ENCODE results near the gene HP1BP3.
A peak's percentile ranks its signal among the peaks of the same experiment; 100 is the strongest.

The HP1BP3 gene

GRCh38 chr1:20770314-20771087 lies 16.6 kb downstream of the HP1BP3 start:
- DNase-seq (ENCODE audit: low read depth in 2 of 2) = no peak

- DNase-seq (ENCODE audit: low read depth in 2 of 2) = no peak
These were observed 19.8 kb downstream of the HP1BP3 start for GRCh38 chr1:20767271-20767670.

GRCh38 chr1:20763417-20763816 lies 23.7 kb downstream of the HP1BP3 start:
- DNase-seq (ENCODE audit: low read depth in 2 of 2) = no peak

GRCh38 chr1:20760322-20760721 lies 26.8 kb downstream of the HP1BP3 start:
- DNase-seq (ENCODE audit: low read depth in 2 of 2) = no peak

- no peak for DNase-seq (ENCODE audit: low read depth in 2 of 2)
These were observed 33.5 kb downstream of the HP1BP3 start for GRCh38 chr1:20753589-20753988.

- DNase-seq (ENCODE audit: low read depth in 2 of 2) = no peak
These were observed 35.6 kb downstream of the HP1BP3 start for GRCh38 chr1:20751462-20751990.

GRCh38 chr1:20742671-20743070 lies 44.4 kb downstream of the HP1BP3 start:
- DNase-seq (ENCODE audit: low read depth in 2 of 2) = no peak

GRCh38 chr1:20740781-20741180 lies 46.3 kb downstream of the HP1BP3 start:
- DNase-seq (ENCODE audit: low read depth in 2 of 2) = no peak

GRCh38 chr1:20739225-20739624 lies 47.9 kb downstream of the HP1BP3 start:
- peak in 1 of 2 experiments; percentile 22 for DNase-seq (ENCODE audit: low read depth in 2 of 2)

- DNase-seq (ENCODE audit: low read depth in 2 of 2) = no peak
These were observed 51.5 kb downstream of the HP1BP3 start for GRCh38 chr1:20735581-20736111.

GRCh38 chr1:20733360-20733975 lies 53.6 kb downstream of the HP1BP3 start:
- DNase-seq (ENCODE audit: low read depth in 2 of 2) = no peak

GRCh38 chr1:20732588-20733359 lies 54.3 kb downstream of the HP1BP3 start, which contains the start of gene SH2D5:
TSS of gene SH2D5 (minus strand) at chr1:20732703. CDS start at chr1:20728044, 4,659 bp downstream.
- peak; percentile 83 for DNase-seq (ENCODE audit: low read depth in 2 of 2)

- no peak for DNase-seq (ENCODE audit: low read depth in 2 of 2)
These were observed 55.0 kb downstream of the HP1BP3 start for GRCh38 chr1:20732071-20732587.

- DNase-seq (ENCODE audit: low read depth in 2 of 2) = no peak
These were observed 55.8 kb downstream of the HP1BP3 start for GRCh38 chr1:20731057-20731991.

- DNase-seq (ENCODE audit: low read depth in 2 of 2) = no peak
These were observed 56.4 kb downstream of the HP1BP3 start for GRCh38 chr1:20730690-20731056.

GRCh38 chr1:20729990-20730689 lies 57.0 kb downstream of the HP1BP3 start:
- no peak for DNase-seq (ENCODE audit: low read depth in 2 of 2)

- no peak for DNase-seq (ENCODE audit: low read depth in 2 of 2)
These were observed 57.8 kb downstream of the HP1BP3 start for GRCh38 chr1:20729155-20729931.

GRCh38 chr1:20728371-20729154 lies 58.5 kb downstream of the HP1BP3 start:
- no peak for DNase-seq (ENCODE audit: low read depth in 2 of 2)

All from fibroblast of skin of left biceps (primary cell).